Measurements from ENCODE around the gene UCMA.

The UCMA gene

GRCh38 chr10:13225601-13226000 lies 8.6 kb downstream of the UCMA start:
- DNase-seq (ENCODE audit: low read depth, low spot score): no peak
- no peaks in the 10 kb centered on the region for H3K9me3 ChIP-seq (ENCODE audit: low read depth, low read length)
- H3K4me3 ChIP-seq: no peak overlapping the region
- H3K36me3 ChIP-seq (ENCODE audit: insufficient read depth, low read length): no peaks in the 10 kb centered on the region
- no peak overlapping the region for H3K9ac ChIP-seq (ENCODE audit: insufficient read length)
- no peak overlapping the region for H3K27ac ChIP-seq
- TF ChIP-seq EZH2 (IDR thresholded peaks at IDR 0.05) (no peak), POLR2AphosphoS5 (IDR thresholded peaks at IDR 0.05; ENCODE audit: borderline replicate concordance, low read depth, low read length) (no peak), FOXP2 (optimal IDR thresholded peaks at IDR 0.05; ENCODE audit: control extremely low read depth, extremely low read length, insufficient read depth) (no peak)

GRCh38 chr10:13224210-13224995 lies 9.8 kb downstream of the UCMA start:
- no peak for DNase-seq (ENCODE audit: low read depth, low spot score)

GRCh38 chr10:13223241-13223640 lies 10.9 kb downstream of the UCMA start:
- no peak overlapping the region for H3K9ac ChIP-seq (ENCODE audit: insufficient read length)
- H3K27ac ChIP-seq: no peak overlapping the region
- no peaks in the 10 kb centered on the region for H3K36me3 ChIP-seq (ENCODE audit: insufficient read depth, low read length)
- H3K9me3 ChIP-seq (ENCODE audit: low read depth, low read length): no peaks in the 10 kb centered on the region
- no peak for TF ChIP-seq FOXP2 (optimal IDR thresholded peaks at IDR 0.05; ENCODE audit: control extremely low read depth, extremely low read length, insufficient read depth)
- TF ChIP-seq EZH2 (IDR thresholded peaks at IDR 0.05): no peak
- no peak for TF ChIP-seq POLR2AphosphoS5 (IDR thresholded peaks at IDR 0.05; ENCODE audit: borderline replicate concordance, low read depth, low read length)
- no peak for DNase-seq (ENCODE audit: low read depth, low spot score)
- H3K4me3 ChIP-seq: no peak overlapping the region

More at GRCh38 chr10:13224210-13224995, 9.8 kb downstream of the UCMA start:
- no peak overlapping the region for H3K27ac ChIP-seq
- H3K9ac ChIP-seq (ENCODE audit: insufficient read length): no peak overlapping the region
- H3K4me3 ChIP-seq: no peak overlapping the region
- H3K36me3 ChIP-seq (ENCODE audit: insufficient read depth, low read length): no peaks in the 10 kb centered on the region
- H3K9me3 ChIP-seq (ENCODE audit: low read depth, low read length): no peaks in the 10 kb centered on the region
- TF ChIP-seq FOXP2 (optimal IDR thresholded peaks at IDR 0.05; ENCODE audit: control extremely low read depth, extremely low read length, insufficient read depth) (no peak), EZH2 (IDR thresholded peaks at IDR 0.05) (no peak), POLR2AphosphoS5 (IDR thresholded peaks at IDR 0.05; ENCODE audit: borderline replicate concordance, low read depth, low read length) (no peak)

- no peak for DNase-seq (ENCODE audit: low read depth, low spot score)
- Histone ChIP-seq H3K9me3 (ENCODE audit: low read depth, low read length) (no peaks in the 10 kb centered on the region), H3K4me3 (no peak overlapping the region), H3K27ac (no peak overlapping the region), H3K9ac (ENCODE audit: insufficient read length) (no peak overlapping the region), H3K36me3 (ENCODE audit: insufficient read depth, low read length) (no peaks in the 10 kb centered on the region)
- TF ChIP-seq POLR2AphosphoS5 (IDR thresholded peaks at IDR 0.05; ENCODE audit: borderline replicate concordance, low read depth, low read length) (no peak), FOXP2 (optimal IDR thresholded peaks at IDR 0.05; ENCODE audit: control extremely low read depth, extremely low read length, insufficient read depth) (no peak), EZH2 (IDR thresholded peaks at IDR 0.05) (no peak)
Measured at GRCh38 chr10:13222566-13222965, 11.6 kb downstream of the UCMA start.

- DNase-seq (ENCODE audit: low read depth, low spot score): no peak
- Histone ChIP-seq H3K9ac (ENCODE audit: insufficient read length) (no peak overlapping the region), H3K36me3 (ENCODE audit: insufficient read depth, low read length) (no peaks in the 10 kb centered on the region), H3K9me3 (ENCODE audit: low read depth, low read length) (no peaks in the 10 kb centered on the region), H3K27ac (no peak overlapping the region), H3K4me3 (no peak overlapping the region)
- TF ChIP-seq FOXP2 (optimal IDR thresholded peaks at IDR 0.05; ENCODE audit: control extremely low read depth, extremely low read length, insufficient read depth) (no peak), EZH2 (IDR thresholded peaks at IDR 0.05) (no peak), POLR2AphosphoS5 (IDR thresholded peaks at IDR 0.05; ENCODE audit: borderline replicate concordance, low read depth, low read length) (no peak)
Measured at GRCh38 chr10:13222151-13222550, 12.0 kb downstream of the UCMA start.

- H3K9ac ChIP-seq (ENCODE audit: insufficient read length): no peak overlapping the region
- H3K36me3 ChIP-seq (ENCODE audit: insufficient read depth, low read length): no peaks in the 10 kb centered on the region
- DNase-seq (ENCODE audit: low read depth, low spot score): no peak
- H3K27ac ChIP-seq: no peak overlapping the region
- H3K4me3 ChIP-seq: no peak overlapping the region
- H3K9me3 ChIP-seq (ENCODE audit: low read depth, low read length): no peaks in the 10 kb centered on the region
- TF ChIP-seq EZH2 (IDR thresholded peaks at IDR 0.05) (no peak), FOXP2 (optimal IDR thresholded peaks at IDR 0.05; ENCODE audit: control extremely low read depth, extremely low read length, insufficient read depth) (no peak), POLR2AphosphoS5 (IDR thresholded peaks at IDR 0.05; ENCODE audit: borderline replicate concordance, low read depth, low read length) (no peak)
Measured at GRCh38 chr10:13221572-13221971, 12.6 kb downstream of the UCMA start.

GRCh38 chr10:13219685-13220670 lies 14.2 kb downstream of the UCMA start:
- no peak for DNase-seq (ENCODE audit: low read depth, low spot score)
- H3K4me3 ChIP-seq: no peak overlapping the region
- no peaks in the 10 kb centered on the region for H3K9me3 ChIP-seq (ENCODE audit: low read depth, low read length)
- no peaks in the 10 kb centered on the region for H3K36me3 ChIP-seq (ENCODE audit: insufficient read depth, low read length)
- H3K27ac ChIP-seq: no peak overlapping the region
- no peak overlapping the region for H3K9ac ChIP-seq (ENCODE audit: insufficient read length)
- TF ChIP-seq FOXP2 (optimal IDR thresholded peaks at IDR 0.05; ENCODE audit: control extremely low read depth, extremely low read length, insufficient read depth): no peak
- TF ChIP-seq EZH2 (IDR thresholded peaks at IDR 0.05): no peak
- TF ChIP-seq POLR2AphosphoS5 (IDR thresholded peaks at IDR 0.05; ENCODE audit: borderline replicate concordance, low read depth, low read length): no peak

- Histone ChIP-seq H3K36me3 (ENCODE audit: insufficient read depth, low read length) (no peaks in the 10 kb centered on the region), H3K9me3 (ENCODE audit: low read depth, low read length) (no peaks in the 10 kb centered on the region), H3K4me3 (no peak overlapping the region), H3K9ac (ENCODE audit: insufficient read length) (no peak overlapping the region), H3K27ac (no peak overlapping the region)
- DNase-seq (ENCODE audit: low read depth, low spot score): no peak
- TF ChIP-seq FOXP2 (optimal IDR thresholded peaks at IDR 0.05; ENCODE audit: control extremely low read depth, extremely low read length, insufficient read depth) (no peak), EZH2 (IDR thresholded peaks at IDR 0.05) (no peak), POLR2AphosphoS5 (IDR thresholded peaks at IDR 0.05; ENCODE audit: borderline replicate concordance, low read depth, low read length) (no peak)
Measured at GRCh38 chr10:13218878-13219277, 15.3 kb downstream of the UCMA start.
